Activated T-cell treated with anti-CD3 and anti-CD28 coated beads, Interleukin-2, amount 50 U/mL, for 48 hours (primary cell): Measurements from ENCODE around the gene PNLIPRP1.

Experiments used
- DNase-seq, 2 experiments: peaks; one replicate each; pipeline ENCODE4 v3.0.0-alpha.2; 2020

Gene PNLIPRP1

GRCh38 chr10:116633216-116633600, 42.4 kb downstream of the PNLIPRP1 start:
- no peak for DNase-seq

GRCh38 chr10:116634126-116634975, 43.6 kb downstream of the PNLIPRP1 start:
- DNase-seq, result no peak

- no peak for DNase-seq
Observed at GRCh38 chr10:116636385-116636784, 45.6 kb downstream of the PNLIPRP1 start.

GRCh38 chr10:116636976-116637375, 46.2 kb downstream of the PNLIPRP1 start:
- DNase-seq, result no peak

GRCh38 chr10:116637830-116638229, 47.1 kb downstream of the PNLIPRP1 start:
- no peak for DNase-seq

GRCh38 chr10:116646502-116646901, 55.7 kb downstream of the PNLIPRP1 start:
- DNase-seq, result no peak

- no peak for DNase-seq
Observed at GRCh38 chr10:116648903-116649302, 58.1 kb downstream of the PNLIPRP1 start.

- no peak for DNase-seq
Observed at GRCh38 chr10:116653885-116654284, 63.1 kb downstream of the PNLIPRP1 start.

- no peak for DNase-seq
Observed at GRCh38 chr10:116654816-116655215, 64.1 kb downstream of the PNLIPRP1 start.

GRCh38 chr10:116655568-116655967, 64.8 kb downstream of the PNLIPRP1 start:
- no peak for DNase-seq

GRCh38 chr10:116656044-116656443, 65.3 kb downstream of the PNLIPRP1 start:
- DNase-seq, result no peak

- no peak for DNase-seq
Observed at GRCh38 chr10:116657863-116658551, 67.2 kb downstream of the PNLIPRP1 start.
